C4-2B (cell line): ENCODE results near the gene MX2.

ENCODE experiments used
- ZFX ChIP-seq: fragments of 450-650 bp; IDR thresholded peaks from 2 replicates; pipeline ENCODE4 v1.6.1; 2017
- TF ChIP-seq, protein P1 (sequence below): fragments of 450-650 bp; conservative IDR thresholded peaks from 2 replicates; pipeline ENCODE4 v1.5.1; 2017; ENCODE audit warnings: mild to moderate bottlenecking

DNA sequence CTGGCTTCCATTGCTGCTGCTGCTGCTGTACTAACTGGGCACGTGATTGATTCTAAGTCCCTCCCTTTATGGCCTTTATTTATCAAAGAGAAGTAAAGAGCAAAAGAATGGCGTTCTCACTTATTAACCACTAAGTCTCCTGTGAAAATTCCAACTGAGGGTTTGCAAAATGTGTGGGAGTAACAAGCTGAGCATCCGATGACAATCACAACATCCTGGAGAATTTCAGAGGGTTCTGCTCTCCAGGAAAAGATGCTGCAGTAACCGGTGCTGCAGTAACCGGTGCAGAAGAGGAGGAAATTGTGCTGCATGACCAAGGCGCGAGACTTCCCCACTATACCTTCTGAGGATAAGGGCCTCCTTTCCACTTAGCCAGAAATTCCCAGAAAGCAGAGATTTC lies 12.7 kb upstream of the MX2 start:
- TF ChIP-seq, protein P1, sequence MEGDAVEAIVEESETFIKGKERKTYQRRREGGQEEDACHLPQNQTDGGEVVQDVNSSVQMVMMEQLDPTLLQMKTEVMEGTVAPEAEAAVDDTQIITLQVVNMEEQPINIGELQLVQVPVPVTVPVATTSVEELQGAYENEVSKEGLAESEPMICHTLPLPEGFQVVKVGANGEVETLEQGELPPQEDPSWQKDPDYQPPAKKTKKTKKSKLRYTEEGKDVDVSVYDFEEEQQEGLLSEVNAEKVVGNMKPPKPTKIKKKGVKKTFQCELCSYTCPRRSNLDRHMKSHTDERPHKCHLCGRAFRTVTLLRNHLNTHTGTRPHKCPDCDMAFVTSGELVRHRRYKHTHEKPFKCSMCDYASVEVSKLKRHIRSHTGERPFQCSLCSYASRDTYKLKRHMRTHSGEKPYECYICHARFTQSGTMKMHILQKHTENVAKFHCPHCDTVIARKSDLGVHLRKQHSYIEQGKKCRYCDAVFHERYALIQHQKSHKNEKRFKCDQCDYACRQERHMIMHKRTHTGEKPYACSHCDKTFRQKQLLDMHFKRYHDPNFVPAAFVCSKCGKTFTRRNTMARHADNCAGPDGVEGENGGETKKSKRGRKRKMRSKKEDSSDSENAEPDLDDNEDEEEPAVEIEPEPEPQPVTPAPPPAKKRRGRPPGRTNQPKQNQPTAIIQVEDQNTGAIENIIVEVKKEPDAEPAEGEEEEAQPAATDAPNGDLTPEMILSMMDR: no peak
- no peak for TF ChIP-seq ZFX
